Measurements from ENCODE around the gene TRAF1. TPM values are rescaled to one million over a fixed set of nuclear protein-coding genes. Genes with fewer than 3 reads are reported as not detected.

TRAF1 gene
- total and polyA plus RNA-seq, 2 donors (not counting 1 experiment from before 2014, with no cell fraction given) = 12.2 to 19.5 TPM

GRCh38 chr9:120874226-120875194 lies 52.1 kb downstream of the TRAF1 start:
- H3K27me3 ChIP-seq (replicated peaks in 1 of 4; ENCODE audit: control extremely low read depth in 1 of 4, control insufficient read depth in 3 of 4, insufficient read depth in 4 of 4, low read length in 3 of 4) = peaks cover 0 to 3% (median 0%) of the 10 kb centered on the region in 4 experiments
- TF ChIP-seq EZH2 (IDR thresholded peaks at IDR 0.05; ENCODE audit: borderline replicate concordance, insufficient read depth, low read depth, low read length, poor library complexity, severe bottlenecking) (no peak), CTCF (IDR thresholded peaks at IDR 0.05) (no peak)
- no peak overlapping the region for H3K4me3 ChIP-seq (ENCODE audit: control extremely low read depth in 1 of 5, extremely low read depth in 1 of 5, insufficient read depth in 1 of 5, low read depth in 2 of 5, low read length in 4 of 5)
- Mint-ChIP-seq H3K4me3 (no peak overlapping the region), H3K9me3 (ENCODE audit: insufficient read depth) (no peaks in the 10 kb centered on the region), H3K27ac (peak overlapping the region; percentile 59), H3K4me1 (peaks cover 33% of the 10 kb centered on the region), H3K27me3 (peaks cover 2% of the 10 kb centered on the region)
- H3K79me2 ChIP-seq (ENCODE audit: control insufficient read depth, insufficient read depth, low read length) = no peaks in the 10 kb centered on the region
- DNase-seq (no peak), ATAC-seq (ENCODE audit: low read depth) (no peak)
- H4K20me1 ChIP-seq (ENCODE audit: control insufficient read depth, insufficient read depth, low read length, poor library complexity, severe bottlenecking) = no peaks in the 10 kb centered on the region
- WGBS (ENCODE audit: insufficient coverage) = 97% methylated on average over 5 of the region's 10 CpGs
- peak overlapping the region in 1 of 2 donors; percentile 69 for H3K27ac ChIP-seq (ENCODE audit: low read length in 2 of 2)
- H3K9ac ChIP-seq (ENCODE audit: low read length) = no peak overlapping the region
- H3K4me2 ChIP-seq (replicated peaks; ENCODE audit: low read depth, low read length, poor library complexity, severe bottlenecking) = no peak overlapping the region
- intact Hi-C loops (cut with micrococcal nuclease) = no loop called here
- H3K36me3 ChIP-seq (replicated peaks in 1 of 2; ENCODE audit: control extremely low read depth in 1 of 2, control insufficient read depth in 1 of 2, extremely low read depth in 1 of 2, insufficient read depth in 2 of 2, low read length in 1 of 2) = peaks cover 0 to 3% of the 10 kb centered on the region in 2 experiments
- no peak overlapping the region for H2AFZ ChIP-seq (ENCODE audit: insufficient read depth, low read depth, low read length, poor library complexity, severe bottlenecking)
- ChIA-PET POLR2A (interaction anchor here (0.8 kb wide), 1 partner anchor 30 kb away, joined by 3 read pairs; no protein-coding TSS in a partner anchor), CTCF (interaction anchor here (1.3 to 8.8 kb wide), 2 partner anchors 55 to 62 kb away, joined by 4 to 81 read pairs; no protein-coding TSS in a partner anchor)
- H3K4me1 ChIP-seq (ENCODE audit: control insufficient read depth in 2 of 2, insufficient read depth in 2 of 2, low read length in 2 of 2) = peaks cover 23 to 38% of the 10 kb centered on the region in 2 donors
- H3K9me3 ChIP-seq (ENCODE audit: control extremely low read depth in 1 of 3, control insufficient read depth in 2 of 3, insufficient read depth in 1 of 3, low read length in 2 of 3) = no peaks in the 10 kb centered on the region

All from B cell (primary cell).